GM18508 (cell line): ENCODE measurements around the gene MTA1.

Experiments used
- ATAC-seq: cut with Tn5 transposase; IDR thresholded peaks from one replicate; pipeline ENCODE4 v1.9.1; 2021; ENCODE audit warnings: moderate number of reproducible peaks; ENCODE audit not compliant: insufficient read depth, unreplicated experiment

MTA1 gene

DNA sequence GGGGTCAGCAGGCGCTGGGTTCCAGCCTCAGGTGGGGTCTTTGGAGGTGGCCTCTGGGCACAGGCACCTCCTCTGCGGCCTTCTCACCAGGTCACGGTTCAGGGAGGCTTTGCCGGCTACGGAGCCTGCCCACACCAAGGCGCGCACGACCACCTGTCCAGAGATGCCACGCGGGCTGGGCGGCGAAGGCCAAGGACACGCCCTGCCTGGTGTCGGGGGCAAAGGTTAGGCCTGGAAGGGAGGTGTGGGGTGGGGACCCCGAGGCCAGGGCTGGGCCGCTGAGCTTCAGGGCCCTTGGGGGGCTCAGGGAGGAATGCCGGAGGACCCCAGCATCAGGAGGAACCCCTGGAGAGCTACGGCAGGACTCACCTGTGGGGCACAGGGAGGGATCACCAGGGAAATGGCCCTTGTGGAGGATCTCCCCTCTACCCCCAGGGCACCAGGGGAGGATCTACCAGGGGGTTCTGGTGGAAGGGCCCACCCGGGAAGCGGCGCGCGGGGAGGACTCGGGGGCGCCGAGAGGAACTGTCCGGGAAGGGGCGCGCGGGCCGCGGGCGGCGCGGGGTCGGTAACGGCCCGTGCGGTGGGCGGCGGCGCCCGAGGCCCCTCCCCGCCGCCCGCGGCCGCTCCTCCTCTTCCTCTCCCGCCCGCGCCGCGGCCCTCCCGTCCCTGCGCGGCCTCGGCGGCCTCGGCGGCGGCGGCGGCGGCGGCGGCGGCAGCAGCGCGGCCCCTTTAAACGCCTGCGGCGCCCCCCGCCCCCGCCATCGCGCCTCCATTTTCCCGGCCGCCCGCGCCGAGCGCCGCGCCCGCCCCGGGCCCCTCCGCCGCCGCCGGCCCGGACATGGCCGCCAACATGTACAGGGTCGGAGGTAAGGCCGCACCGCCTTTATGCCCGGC lies at the start of gene MTA1:
MTA1 (plus strand) TSS at position 633 of the 897 bp plus-strand sequence; CDS start at position 842, 209 bp downstream.
- ATAC-seq: no peak

DNA sequence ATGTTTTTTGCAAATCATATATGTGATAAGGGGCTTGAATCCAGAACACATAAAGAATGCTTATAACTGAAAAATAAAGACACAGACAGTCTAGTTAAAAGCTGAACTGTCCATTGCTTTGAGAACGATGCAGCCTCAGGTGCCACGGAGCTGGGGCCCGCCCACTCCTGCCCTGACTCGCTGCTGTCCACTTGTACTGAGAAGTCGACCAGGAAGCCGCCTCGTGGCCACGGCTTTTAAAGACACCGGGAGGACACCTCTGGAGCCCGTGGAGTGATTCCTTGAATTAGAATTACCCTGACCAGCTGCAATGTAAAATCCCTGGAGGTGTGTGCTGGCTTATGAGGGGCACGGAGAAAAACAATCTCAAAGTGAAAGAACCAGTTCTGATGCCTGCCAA lies 45.2 kb upstream of the MTA1 start:
- ATAC-seq: no peak

DNA sequence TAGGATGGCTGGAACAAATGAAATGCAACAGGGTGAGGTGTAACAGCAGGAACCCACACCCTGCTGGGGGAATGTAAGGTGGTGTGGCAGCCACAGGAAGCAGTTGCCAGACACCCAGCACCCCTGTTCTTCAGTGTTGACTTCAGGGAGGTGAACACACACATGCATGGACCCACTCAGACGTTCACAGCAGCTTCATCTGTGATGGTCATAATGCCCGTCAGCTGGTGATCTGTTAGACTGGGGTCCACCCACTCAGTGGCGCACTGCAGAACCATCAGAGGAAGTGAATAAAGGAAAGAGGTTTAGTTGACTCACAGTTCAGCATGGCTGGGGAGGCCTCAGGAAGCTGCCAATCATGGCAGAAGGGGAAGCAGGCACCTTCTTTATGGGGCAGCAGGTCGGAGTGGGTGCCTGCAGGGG lies 44.0 kb upstream of the MTA1 start:
- no peak for ATAC-seq

DNA sequence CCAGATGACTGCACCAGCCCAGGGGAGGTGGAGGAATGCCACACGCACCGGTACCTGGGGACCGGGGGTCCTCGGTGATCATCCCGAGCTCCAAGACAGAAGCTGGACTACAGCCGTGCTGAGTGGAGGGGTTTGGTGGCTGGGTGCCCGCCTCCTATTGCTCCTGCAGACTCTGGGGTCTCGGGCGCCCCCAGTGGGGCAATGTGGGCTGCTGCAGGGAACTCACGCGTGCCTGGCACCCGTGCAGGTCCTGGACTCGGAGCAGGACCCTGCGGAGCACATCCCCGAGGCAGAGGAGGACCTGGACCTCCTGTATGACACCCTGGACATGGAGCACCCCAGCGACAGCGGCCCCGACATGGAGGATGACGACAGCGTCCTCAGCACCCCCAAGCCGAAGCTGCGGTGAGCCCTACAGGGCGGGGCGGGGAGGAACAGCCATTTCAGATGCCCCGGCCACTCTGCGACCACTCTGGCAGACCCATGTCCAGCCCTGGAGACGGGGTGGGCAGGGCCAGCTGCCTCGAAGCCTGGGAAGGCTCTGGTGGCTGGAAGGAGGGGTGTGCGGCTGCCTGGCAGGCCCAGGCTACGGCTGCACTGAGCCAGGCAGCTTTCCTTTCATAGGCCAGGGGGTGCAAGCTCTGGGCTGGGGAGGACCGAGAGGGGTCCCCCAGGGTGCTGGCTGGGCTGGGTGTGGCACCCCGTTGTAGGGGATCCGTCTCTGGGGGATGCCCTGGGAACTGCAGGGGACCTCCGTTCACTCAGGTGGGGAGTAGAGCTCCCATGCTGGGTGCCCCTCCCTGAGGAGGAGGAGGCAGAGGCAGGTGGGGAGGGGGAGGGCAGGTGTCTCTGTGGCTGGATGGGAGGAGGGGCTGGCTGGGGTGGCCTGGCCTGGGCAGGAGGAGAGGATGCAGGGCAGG lies 42.8 kb upstream of the MTA1 start:
- no peak for ATAC-seq

DNA sequence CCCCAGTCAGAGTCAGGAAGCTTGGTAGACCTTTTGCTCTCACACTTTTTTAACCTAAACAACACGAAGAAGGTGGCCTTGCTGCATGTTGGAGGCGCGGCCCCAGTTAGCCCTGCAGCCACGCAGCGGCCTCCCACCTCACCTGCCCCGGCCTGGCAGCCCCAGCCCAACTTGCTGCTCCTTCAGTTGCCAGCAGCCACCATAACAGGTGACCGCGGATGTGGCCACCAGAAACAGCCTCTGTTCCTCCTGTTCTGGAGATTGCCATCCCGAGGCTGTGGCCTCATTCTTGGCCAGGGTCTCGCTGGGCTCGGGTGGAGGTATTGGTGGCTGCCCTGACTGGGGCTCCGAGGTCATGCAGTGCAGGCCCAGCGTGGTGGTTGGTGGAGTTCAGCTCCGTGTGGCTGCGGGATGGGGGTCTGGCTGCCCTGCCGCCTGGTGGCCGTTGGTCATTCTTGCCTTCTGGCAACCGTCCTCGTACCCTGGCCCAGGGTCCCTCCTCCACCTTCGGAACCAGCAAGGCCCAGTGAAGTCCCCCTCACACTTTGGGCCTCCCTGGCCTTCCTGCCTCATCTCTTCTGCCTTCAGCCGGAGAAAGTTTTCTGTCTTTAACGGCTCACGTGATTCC lies 42.0 kb upstream of the MTA1 start:
- ATAC-seq: no peak

DNA sequence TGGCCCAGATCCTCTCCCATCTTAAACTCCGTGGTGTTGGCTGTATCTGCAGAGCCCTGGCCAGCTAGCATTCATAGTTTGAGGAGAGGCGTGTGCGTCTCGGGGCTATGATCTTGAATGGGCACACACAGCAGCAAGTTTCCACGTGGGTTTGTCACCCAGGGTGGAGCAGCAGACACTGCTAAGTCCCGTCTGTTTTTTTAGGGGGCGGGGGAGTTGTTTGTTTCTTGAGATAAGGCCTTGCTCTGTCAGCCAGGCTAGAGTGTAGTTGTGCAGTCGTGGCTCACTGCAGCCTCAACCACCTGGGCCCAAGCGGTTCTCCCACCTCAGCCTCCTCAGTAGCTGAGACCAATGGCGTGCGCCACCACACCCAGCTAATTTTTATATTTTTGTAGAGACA lies 41.4 kb upstream of the MTA1 start:
- ATAC-seq: no peak

DNA sequence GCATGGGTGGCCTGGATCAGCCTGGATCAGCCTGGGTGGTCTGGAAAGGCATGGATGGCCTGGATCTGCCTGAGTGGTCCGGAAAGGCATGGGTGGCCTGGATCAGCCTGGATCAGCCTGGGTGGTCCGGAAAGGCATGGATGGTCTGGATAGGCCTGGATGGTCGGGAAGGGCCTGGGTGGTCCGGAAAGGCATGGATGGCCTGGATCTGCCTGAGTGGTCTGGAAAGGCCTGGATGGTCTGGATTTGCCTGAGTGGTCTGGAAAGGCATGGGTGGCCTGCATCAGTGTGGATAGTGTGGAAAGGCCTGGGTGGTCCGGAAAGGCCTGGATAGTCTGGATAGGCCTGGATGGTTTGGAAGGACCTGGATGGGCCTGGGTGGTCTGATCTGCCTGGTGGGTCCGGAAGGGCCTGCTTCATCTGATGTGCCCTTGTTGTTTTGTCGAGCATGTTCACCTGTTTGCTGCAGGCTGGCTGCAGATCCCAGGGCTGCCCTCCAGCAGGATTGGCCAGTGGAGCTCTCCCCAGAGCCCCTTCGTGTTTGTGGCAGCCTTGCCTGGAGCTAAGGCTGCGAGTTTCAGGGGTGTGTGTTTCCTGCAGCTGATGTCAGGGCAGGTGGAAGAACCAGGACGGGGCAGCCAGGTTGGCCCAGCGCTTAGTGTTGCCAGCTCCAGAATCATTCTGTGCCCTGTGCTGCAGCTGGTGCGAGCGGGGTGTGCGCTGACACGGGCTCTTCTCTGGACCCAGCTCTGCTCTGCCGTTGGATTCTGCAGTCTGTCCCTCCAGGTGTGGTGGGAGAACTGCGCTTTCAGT lies 40.5 kb upstream of the MTA1 start:
- no peak for ATAC-seq

DNA sequence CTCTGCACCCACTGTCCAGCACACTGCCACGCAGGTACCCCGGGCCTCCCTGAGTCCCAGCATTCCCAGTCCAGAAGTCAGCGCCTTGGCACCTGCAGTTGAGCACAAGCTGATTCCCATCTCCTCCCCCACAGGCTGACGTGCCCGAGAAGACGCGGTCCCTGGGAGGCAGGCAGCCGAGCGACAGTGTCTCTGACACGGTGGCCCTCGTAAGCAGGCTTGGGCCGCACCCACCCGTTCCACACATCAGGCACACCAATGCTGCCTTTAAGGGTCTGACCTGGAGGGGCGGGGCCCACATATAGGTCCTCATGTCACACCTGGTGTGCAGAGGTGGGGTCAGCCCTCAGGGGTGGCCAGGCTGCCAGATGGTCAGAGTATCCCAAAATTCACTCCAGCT lies 39.7 kb upstream of the MTA1 start:
- no peak for ATAC-seq

DNA sequence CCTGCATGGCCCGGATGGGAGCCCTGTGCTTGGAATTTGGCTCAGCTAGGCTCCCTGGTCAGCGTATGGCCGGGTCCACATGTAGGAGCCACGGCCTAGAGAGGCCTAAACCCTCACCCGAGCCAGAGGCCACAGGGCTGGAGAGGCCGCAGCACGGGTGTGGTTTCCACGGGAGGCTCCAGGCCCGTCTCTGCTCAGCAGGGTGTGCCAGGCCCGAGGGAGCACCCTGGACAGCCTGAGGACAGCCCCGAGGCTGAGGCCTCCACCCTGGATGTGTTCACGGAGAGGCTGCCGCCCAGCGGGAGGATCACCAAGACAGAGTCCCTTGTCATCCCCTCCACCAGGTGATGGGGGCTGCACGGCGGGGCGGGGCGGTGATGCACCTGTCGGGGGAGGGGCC lies 38.9 kb upstream of the MTA1 start:
- ATAC-seq: no peak

DNA sequence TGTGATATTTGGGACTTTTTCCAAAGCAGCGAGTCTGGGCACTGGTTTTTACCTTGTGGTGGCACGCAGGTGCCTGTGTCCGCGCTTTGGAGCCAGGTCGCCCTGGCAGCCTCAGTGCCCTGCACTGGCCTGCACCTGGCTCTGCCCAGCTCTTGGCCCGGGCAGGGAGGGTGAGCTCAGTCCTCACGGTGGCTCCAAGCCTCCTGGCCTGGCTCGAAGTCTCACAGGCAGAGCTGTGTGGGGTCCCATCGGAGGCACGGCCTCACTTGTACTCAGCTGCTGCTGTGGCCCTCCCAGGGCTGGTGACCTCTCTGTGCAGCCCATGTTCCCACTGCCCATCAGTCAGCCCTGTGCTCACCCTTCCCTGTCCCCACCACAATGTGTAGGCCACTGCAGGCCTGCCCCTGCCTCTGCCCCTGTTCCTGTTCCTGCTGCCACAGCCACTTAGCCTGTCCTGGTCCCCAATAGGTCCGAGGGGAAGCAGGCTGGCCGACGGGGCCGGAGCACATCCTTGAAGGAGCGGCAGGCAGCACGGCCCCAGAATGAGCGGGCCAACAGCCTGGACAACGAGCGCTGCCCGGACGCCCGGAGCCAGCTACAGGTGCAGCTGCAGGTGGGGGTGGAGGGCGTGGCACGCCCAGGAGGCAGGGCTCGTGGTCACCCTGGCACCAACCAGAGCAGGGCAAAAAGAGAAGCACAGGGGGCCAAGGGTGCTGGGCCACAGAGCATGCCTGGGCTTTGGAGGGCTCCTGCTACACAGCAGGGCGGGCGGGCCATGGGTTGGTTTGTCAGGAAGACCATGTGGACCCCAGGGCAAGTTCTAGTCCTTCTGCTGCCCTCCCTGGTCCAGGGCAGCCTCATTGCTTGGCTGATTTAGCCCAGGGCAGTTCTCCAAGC lies 37.9 kb upstream of the MTA1 start:
- no peak for ATAC-seq

DNA sequence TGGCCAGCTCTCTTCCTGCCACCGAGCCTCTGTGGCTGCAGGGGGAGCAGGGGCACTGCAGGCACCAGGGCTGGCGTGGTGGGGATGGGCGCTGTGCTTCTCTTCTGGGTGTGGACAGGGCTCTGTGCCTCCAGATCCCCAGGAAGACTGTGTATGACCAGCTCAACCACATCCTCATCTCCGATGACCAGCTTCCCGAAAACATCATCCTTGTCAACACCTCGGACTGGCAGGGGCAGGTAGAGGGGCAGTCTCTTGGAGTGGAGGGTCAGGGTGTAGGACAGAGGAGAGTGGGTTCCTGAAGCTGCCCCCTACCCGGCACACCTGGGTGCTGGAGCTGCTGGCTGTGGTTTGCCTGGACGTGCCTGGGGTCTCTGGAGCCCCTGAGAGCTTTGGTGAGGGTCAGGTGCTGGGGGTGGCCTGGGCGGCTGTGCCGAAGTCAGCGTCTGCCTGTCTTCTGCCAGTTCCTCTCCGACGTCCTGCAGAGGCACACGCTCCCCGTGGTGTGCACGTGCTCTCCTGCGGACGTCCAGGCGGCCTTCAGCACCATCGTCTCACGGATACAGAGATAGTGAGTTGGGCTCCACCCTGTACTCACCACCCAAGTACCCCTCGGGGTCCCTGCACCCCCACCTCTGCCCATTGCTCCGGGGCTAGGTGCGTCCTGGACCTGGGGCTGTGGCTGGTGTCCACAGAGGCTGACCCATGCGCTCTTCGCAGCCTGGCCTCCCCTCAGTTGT lies 37.1 kb upstream of the MTA1 start:
- ATAC-seq: no peak

DNA sequence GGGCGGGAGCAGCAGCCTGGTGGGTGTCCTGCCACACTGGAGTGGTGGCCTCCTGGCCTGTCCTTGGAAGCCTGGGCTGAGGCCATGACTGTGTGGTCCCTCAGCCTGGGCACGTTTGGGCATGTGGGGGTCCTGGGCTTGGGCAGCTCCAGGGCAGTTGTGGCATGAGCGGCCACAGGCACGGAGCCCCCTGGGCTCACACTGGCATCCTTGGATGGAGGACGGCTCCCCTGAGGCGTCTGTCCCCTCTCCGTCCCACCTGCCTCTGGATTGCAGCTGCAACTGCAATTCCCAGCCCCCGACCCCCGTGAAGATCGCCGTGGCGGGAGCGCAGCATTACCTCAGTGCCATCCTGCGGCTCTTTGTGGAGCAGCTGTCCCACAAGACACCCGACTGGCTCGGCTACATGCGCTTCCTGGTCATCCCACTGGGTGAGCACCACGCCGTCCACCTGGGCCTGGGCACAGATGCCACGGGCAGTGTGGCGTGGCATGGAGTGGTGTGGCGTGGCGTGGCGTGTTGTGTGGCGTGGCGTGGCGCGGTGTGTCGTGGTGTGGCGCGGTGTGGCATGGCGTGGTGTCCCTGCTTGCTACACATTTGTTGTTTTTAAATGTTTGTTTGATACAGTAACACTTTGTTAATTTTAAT lies 36.4 kb upstream of the MTA1 start:
- ATAC-seq: no peak

DNA sequence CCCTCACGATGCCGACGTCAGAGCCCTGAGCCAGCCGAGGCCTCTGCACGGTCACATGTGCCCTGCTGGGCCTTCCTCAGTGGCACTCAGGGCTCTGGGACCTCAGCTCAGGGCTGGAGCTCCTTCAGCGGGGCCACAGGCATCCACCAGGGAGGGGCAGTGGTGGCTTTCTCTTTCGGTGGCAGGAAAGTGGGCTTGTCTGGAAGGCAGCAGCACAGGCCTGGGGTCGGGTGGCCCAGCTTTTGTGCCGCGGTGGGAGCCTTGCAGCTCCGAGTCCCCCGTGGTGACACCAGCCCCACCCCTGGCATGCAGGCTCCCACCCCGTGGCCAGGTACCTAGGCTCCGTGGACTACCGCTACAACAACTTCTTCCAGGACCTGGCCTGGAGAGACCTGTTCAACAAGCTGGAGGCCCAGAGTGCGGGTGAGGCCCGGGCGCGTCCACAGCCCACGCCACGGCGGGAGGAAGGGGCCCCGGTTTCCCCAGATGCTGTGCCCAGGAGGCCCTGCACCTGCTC lies 35.5 kb upstream of the MTA1 start:
- no peak for ATAC-seq

DNA sequence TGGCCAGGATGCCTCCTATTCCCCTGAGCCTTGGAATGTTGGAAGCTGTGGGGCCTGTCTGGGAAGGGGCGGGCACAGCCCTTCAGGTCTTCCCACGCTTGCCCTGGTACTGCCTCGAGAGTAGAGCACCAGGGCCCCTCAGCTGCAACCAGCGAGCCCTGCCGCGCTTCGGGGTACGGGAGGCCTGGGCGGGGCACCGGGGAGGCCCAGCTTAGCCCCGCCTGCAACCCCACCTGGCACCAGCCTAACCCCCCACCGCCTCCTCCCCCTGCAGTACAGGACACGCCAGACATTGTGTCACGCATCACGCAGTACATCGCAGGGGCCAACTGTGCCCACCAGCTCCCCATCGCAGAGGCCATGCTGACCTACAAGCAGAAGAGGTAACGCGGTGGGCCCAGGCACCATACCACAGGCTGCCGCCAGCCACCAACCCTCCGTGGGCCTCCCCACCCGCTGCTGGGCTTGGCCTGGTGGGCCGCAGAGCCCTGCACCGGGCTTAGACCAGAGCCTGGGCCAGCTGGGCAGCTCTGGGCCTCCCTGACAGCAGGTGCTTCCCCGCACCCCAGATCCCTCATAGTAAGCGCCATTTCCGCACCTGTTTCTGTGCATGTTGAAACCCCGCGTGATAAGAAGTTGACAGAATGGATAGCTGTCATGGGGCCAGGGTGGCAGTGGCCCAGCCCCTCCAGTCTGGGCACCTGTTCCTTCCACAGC lies 34.9 kb upstream of the MTA1 start:
- ATAC-seq: no peak

DNA sequence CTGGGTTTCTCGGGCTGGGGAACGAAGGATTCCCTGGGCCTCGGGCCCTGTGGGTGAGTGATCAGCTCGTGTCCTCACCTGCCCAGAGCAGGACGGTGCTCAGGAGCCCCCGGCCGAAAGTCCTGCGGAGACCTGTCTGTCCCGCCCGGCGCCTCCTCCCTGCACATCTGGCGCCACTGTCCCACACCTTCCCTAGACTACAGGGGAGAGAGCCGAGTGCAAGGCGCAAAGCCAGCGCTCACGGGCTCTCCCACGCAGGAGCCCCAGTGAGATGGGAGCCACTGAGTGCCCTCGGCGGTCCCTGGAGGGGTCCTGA lies 34.3 kb upstream of the MTA1 start:
- ATAC-seq: no peak

DNA sequence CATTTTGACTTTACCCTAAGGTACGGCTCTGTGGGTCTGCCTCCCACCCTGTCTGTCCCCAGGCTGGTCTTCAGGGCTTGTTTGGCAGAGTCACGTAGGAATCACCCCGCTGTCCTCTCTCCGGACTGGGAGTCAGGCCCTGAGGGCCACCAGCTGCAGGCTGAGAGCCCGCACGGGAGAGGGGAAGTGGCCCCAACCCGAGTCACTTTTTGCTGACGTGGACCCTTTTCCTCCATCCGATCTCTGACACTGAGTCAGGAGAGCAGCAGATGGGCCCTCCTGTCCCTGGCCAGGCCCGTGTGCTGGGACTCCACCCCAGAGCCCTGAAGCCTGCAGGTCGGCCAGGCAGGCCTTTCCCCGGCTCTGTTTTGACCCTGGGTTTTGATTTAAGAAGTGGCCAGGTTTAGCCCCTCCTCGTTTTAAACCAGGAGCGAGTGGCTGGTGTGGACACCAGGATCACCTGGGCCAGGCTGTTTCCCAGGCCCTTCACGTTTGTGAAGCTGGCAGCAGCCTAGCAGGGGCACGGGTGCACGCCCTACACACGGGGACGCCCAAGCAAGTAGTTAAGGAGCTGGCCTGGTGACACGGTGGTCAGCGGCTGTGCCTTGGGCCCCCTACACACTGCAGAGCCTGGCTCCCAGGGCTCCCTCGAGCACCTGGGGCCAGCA lies 33.8 kb upstream of the MTA1 start:
- ATAC-seq: no peak
